Measurements from ENCODE around the gene LRRFIP2.

- TF ChIP-seq, protein P1, sequence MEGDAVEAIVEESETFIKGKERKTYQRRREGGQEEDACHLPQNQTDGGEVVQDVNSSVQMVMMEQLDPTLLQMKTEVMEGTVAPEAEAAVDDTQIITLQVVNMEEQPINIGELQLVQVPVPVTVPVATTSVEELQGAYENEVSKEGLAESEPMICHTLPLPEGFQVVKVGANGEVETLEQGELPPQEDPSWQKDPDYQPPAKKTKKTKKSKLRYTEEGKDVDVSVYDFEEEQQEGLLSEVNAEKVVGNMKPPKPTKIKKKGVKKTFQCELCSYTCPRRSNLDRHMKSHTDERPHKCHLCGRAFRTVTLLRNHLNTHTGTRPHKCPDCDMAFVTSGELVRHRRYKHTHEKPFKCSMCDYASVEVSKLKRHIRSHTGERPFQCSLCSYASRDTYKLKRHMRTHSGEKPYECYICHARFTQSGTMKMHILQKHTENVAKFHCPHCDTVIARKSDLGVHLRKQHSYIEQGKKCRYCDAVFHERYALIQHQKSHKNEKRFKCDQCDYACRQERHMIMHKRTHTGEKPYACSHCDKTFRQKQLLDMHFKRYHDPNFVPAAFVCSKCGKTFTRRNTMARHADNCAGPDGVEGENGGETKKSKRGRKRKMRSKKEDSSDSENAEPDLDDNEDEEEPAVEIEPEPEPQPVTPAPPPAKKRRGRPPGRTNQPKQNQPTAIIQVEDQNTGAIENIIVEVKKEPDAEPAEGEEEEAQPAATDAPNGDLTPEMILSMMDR (conservative IDR thresholded peaks at IDR 0.05 in 1 of 2, IDR thresholded peaks at IDR 0.05 in 1 of 2; ENCODE audit: extremely low read depth in 1 of 2, insufficient read depth in 1 of 2, low read depth in 1 of 2, low read length in 2 of 2): no peak
- TF ChIP-seq EZH2 (IDR thresholded peaks at IDR 0.05; ENCODE audit: borderline replicate concordance, low read length): no peak
These were observed 77.4 kb downstream of the LRRFIP2 start for GRCh38 chr3:37096975-37097374.

All from mammary epithelial cell (primary cell).